C4-2B (cell line): ENCODE measurements around the gene IL17RD.

Experiments used
- CTCF ChIP-seq: fragments of 450-650 bp; conservative IDR thresholded peaks from 2 replicates; pipeline ENCODE4 v1.5.1; 2017; ENCODE audit warnings: mild to moderate bottlenecking
- ZFX ChIP-seq: fragments of 450-650 bp; IDR thresholded peaks from 2 replicates; pipeline ENCODE4 v1.6.1; 2017

GRCh38 chr3:57064572-57064971 lies 100.6 kb downstream of the IL17RD start:
- TF ChIP-seq CTCF = no peak
- no peak for TF ChIP-seq ZFX
